Measurements from ENCODE around the gene PPP1R14C.

DNA sequence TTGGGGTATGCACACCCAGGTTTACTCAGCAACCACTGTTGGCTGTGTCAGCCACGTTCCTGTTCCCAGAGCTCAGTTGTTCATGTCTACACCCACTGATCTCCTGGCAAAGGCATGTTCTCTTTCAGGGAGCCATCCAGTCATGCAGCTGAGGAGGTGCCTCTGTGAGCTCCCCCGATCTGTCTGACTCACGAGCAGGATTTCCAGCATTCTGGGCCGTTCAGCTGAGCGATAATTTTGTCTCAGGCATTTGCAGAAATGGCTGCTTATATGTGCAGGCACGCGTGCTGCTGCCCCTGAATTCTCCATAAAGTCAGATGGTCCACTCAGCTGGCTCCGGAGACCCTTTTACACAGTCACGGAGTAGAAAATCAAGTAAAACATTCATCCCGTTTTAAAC, 147.6 kb downstream of the PPP1R14C start:
- TF ChIP-seq EZH2 (IDR thresholded peaks at IDR 0.05) (no peak), POLR2AphosphoS5 (IDR thresholded peaks at IDR 0.05; ENCODE audit: borderline replicate concordance, low read depth, low read length) (no peak)

All from SK-N-MC (cell line).